SU-DHL-6 (cell line): ENCODE results near the gene MS4A6E.

Source experiments
- CTCF ChIP-seq: fragments of 200-600 bp; sonication (generic); IDR thresholded peaks from one replicate; pipeline ENCODE4 v1.5.1; 2017; ENCODE audit warnings: antibody characterized with exemption, mild to moderate bottlenecking, low read length, moderate library complexity; ENCODE audit not compliant: insufficient read depth, poor library complexity, severe bottlenecking
- EZH2phosphoT487 ChIP-seq: fragments of 200-600 bp; sonication (generic), shearing (Covaris generic); conservative IDR thresholded peaks from 2 replicates; pipeline ENCODE4 v1.6.1; 2018; ENCODE audit warnings: mild to moderate bottlenecking, antibody characterized with exemption, low read length, moderate library complexity, mixed read lengths

DNA sequence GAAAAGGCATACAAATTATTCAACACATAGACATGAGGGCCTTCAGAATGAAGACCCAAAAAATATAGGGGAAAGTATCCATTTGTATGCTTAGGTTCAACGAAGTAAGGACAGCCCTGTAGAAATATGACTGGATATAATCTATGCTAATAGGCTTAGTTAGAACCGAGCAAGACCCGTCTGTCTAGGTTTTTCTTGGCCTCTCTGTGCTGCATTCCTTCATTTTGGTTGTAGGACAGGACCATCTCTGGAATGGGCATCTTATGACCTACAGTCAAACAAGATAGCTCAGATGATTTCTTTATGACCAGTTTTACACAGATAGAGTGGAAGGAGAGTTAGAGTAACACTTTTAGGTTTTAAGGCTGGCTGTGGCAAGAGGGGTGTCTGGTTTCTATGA lies 45.7 kb downstream of the MS4A6E start:
- TF ChIP-seq CTCF: no peak
- TF ChIP-seq EZH2phosphoT487: no peak
